ENCODE measurements around the gene EXOC6B. TPM values are rescaled to one million over a fixed set of nuclear protein-coding genes. Genes with fewer than 3 reads are reported as not detected.

EXOC6B gene
- total and polyA plus RNA-seq, 10 of the 15 experiments (the other 5 are each of a cell fraction or from before 2014, with no cell fraction given): 0.23 to 2.2 (median 1.2) TPM

GRCh38 chr2:72668647-72669046, 157.2 kb downstream of the EXOC6B start (continued):
- TF ChIP-seq ZNF384 (IDR thresholded peaks at IDR 0.05; ENCODE audit: borderline replicate concordance, low read depth, low read length) (no peak), MAX (IDR thresholded peaks at IDR 0.05; ENCODE audit: low read depth, low read length) (no peak), NR2F1 (conservative IDR thresholded peaks at IDR 0.05) (no peak), NBN (IDR thresholded peaks at IDR 0.05) (no peak)

- Histone ChIP-seq H3K4me3 (no peak overlapping the region), H3K79me2 (ENCODE audit: control insufficient read depth, insufficient read depth, low read length) (no peaks in the 10 kb centered on the region), H2AFZ (ENCODE audit: control insufficient read depth, low read depth, low read length) (no peak overlapping the region), H3K9me3 (replicated peaks; ENCODE audit: control insufficient read depth, insufficient read depth, low read length) (no peaks in the 10 kb centered on the region; the same call in 2 of the 3 replicates), H3K36me3 (ENCODE audit: control insufficient read depth in 2 of 2, insufficient read depth in 2 of 2, low read length in 1 of 2) (no peaks in the 10 kb centered on the region), H3K9ac (ENCODE audit: control insufficient read depth, insufficient read depth, low read length) (no peak overlapping the region), H3K27ac (ENCODE audit: control insufficient read depth, insufficient read depth) (no peak overlapping the region), H4K20me1 (ENCODE audit: control insufficient read depth, insufficient read depth) (no peaks in the 10 kb centered on the region), H3K27me3 (replicated peaks in 1 of 2; ENCODE audit: control insufficient read depth in 2 of 2, insufficient read depth in 2 of 2, low read length in 1 of 2) (no peaks in the 10 kb centered on the region), H3K4me1 (ENCODE audit: control insufficient read depth, insufficient read depth, low read length) (no peaks in the 10 kb centered on the region), H3K4me2 (ENCODE audit: control insufficient read depth, insufficient read depth) (no peak overlapping the region)
- ChIA-PET CTCF (no interaction called here), RAD21 (ENCODE audit: unreplicated experiment) (no interaction called here), SMC1A (ENCODE audit: uncharacterized antibody, unreplicated experiment) (no interaction called here), POLR2A (no interaction called here)
- BruUV-seq (replicated peaks): no TSS peak
- 53% methylated on average over 2 of the region's 2 CpGs for WGBS (ENCODE audit: insufficient coverage, insufficient replicate concordance, low lambda C conversion rate, missing lambda C conversion rate)
- FAIRE-seq (no peak), ATAC-seq (no peak), DNase-seq (ENCODE audit: low read depth, low spot score) (no peak)
- intact Hi-C loops (cut with micrococcal nuclease; ENCODE audit: unreplicated experiment) (no loop called here), in situ Hi-C loops (cut with MboI) (no loop called here)
- no peak for TF ChIP-seq YY1 (IDR thresholded peaks at IDR 0.05; ENCODE audit: low read depth, low read length)
- TF ChIP-seq CREM (IDR thresholded peaks at IDR 0.05; ENCODE audit: low read depth): no peak
- no peak for TF ChIP-seq TCF3 (IDR thresholded peaks at IDR 0.05; ENCODE audit: borderline replicate concordance, insufficient read depth, low read depth, low read length)
- TF ChIP-seq IKZF2 (IDR thresholded peaks at IDR 0.05): no peak
- no peak for TF ChIP-seq BHLHE40 (IDR thresholded peaks at IDR 0.05; ENCODE audit: borderline replicate concordance in 1 of 2, low read depth in 2 of 2, low read length in 1 of 2)
- TF ChIP-seq NR2C1 (IDR thresholded peaks at IDR 0.05): no peak
- no peak for TF ChIP-seq CBX3 (IDR thresholded peaks at IDR 0.05; ENCODE audit: borderline replicate concordance, low read depth)
- no peak for TF ChIP-seq NFYB (IDR thresholded peaks at IDR 0.05; ENCODE audit: insufficient read depth, low read depth, low read length)
- TF ChIP-seq CBFB (IDR thresholded peaks at IDR 0.05; ENCODE audit: low read depth): no peak
- TF ChIP-seq TARDBP (IDR thresholded peaks at IDR 0.05; ENCODE audit: borderline replicate concordance): no peak
- TF ChIP-seq NFIC (IDR thresholded peaks at IDR 0.05; ENCODE audit: low read depth, low read length): no peak
- no peak for TF ChIP-seq CEBPB (IDR thresholded peaks at IDR 0.05; ENCODE audit: borderline replicate concordance in 1 of 2, low read depth in 2 of 2, low read length in 2 of 2)
- TF ChIP-seq E4F1 (IDR thresholded peaks at IDR 0.05; ENCODE audit: borderline replicate concordance, partially characterized antibody): no peak
These were observed 160.4 kb downstream of the EXOC6B start for GRCh38 chr2:72665448-72665847.

Measured in GM12878 (cell line).